IPS DF 4.7 (cell line): ENCODE data around the gene CEPT1.

Source experiments
- DNase-seq: peaks from one replicate; pipeline ENCODE4 v3.0.0-alpha.2; 2013; ENCODE audit warnings: low spot score; ENCODE audit errors: extremely low read depth

CEPT1 gene

DNA sequence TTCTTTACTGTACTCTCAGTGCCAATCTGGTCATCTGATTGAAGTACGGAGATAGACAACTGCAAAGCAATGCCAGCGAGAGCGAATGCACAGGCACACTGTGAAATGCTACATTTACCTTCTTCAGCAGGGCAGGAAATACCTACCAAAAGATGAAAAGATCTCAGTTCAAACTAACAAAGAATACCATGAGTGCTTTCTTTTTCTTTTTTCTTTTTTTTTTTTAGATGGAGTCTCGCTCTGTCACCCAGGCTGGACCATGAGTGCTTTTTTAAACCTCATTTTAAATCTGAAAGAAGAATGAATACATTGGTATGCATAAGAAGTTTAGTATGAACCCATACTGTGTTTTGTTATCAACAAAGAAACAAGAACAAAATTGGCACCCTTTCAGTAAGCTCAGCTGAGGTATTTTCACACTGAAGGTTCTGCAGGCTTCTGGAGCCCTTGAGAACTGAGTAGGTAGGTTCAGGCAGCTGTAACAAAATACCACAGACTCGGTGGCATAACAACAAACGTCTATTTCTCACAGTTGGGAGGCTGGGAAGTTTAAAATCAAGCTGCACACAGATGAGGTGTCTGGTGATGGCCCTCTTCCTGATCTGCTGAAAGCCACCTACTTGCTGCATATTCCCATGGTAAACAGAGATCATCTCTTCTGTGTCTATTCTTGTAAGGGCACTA, 85.8 kb downstream of the CEPT1 start:
- no peak for DNase-seq

DNA sequence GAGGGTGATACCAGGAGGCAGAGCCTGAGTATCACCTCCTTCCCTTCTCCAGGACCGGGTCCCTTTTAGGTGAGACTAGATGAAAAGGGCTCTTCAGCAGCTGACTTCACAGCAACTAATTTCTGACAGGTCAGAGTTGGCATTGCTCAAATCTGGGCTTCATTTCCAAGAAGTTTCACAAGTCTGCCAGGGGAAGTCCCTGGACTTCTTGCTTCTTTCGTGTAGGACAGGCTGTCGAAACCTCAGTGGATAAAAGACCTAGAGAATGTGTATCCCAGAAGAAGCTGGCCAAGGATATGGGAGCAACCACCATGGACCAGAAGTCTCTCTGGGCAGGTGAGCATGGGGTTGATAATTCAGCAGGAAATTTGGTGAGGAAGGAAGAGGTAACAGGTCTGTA, 87.4 kb downstream of the CEPT1 start, which contains the start of gene CHI3L2:
Gene CHI3L2 (plus strand): TSS at position 280 of the 400 bp plus-strand sequence. CDS start 17 bp downstream, at position 297.
- DNase-seq = no peak

DNA sequence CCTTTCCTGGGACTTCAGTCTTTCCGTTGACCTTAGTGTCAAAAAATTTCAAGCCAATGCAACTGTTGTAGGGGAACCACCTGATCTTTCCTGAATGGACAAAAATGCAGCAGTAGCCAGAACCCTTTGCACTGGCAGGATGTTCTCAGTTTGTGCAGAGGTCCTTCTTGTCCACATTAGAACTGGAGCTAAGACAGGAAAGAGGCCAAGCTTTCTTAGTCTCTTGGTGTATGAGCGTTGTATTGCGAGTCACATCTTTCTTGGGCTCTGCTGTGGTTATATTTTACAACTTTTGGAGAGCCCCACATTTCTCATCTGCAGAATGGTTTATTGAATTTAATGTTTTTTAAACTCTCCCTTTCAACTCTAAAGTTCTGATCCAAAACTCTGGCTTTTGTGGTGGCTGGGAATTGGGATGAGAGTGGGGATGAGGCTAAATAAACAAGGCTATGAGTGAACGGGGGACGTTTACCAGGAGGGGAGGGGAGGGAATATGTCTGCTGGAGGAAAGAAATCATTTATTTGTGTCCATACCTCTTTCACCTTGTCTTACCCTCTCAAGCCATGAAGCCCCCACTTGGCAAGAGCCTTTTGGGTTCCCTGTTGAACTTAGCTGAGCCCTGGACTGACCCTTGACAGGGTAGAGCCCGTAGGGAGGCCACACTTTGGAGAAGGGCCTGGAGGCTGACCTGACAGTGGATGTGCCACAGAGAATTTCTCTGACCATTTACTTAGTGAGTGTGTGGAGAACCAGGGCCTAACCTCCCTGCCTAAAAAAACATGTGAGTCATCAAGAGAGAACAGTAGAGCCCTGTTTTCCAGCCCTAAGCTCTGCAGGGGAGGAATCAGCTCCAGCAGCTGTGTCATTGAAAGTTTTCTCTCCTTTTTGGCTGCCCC, 88.1 kb downstream of the CEPT1 start:
- no peak for DNase-seq

DNA sequence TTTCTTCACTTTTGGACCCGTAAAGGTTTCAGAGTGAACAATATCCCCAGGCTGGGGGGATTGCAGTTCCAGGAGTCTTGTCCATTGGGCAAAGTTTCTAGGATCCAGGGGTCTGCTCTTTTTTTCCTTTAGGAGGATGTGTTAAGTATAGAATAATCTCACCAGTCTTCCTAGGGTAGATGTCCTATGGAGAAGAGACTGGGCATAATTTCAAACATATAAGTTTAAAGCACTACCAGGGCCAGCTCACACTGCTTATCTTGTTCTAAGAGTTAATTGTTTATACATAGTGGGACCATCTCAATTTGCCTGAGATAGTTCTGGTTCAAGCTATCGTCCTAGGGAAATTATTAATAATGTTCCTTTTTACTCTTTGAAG, 88.7 kb downstream of the CEPT1 start:
- DNase-seq = no peak

DNA sequence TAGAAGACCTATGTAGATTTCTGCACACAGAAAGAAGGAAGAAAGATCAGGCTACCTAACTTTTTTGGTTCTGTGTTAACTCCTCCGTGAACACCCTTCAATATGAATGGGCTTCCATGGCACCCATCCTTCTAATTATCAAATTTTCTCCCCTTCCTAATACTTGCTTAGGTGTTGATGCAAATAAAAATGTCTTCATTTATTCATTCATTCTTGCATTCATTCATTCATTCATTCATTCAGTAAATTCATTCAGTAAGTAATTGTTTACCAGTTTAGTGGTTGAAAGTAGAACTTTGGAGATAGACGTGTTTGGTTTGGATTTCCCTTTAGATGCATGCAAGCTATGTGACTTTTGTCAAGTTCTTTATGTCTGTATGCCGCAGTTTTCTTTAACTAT, 92.1 kb downstream of the CEPT1 start:
- DNase-seq = no peak

DNA sequence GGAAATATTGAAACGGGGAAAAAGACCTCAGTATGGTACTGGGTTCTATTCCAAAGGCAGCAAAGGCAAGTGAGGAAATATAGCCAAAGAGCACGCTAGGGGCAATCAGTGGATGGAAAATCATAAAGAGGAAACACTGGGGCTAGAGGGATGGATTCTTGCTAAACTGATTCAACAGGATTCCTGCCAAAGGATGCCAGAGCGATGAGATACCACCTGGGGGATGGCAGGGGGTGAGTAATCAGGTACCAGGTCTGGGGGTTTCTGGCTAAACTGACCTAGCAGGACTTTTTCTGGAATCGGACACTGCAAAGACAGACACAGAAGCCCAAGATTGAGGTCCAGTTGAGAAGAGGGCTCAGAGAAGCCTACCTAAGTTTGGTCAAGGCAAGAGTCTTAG, 94.2 kb downstream of the CEPT1 start:
- DNase-seq = no peak
